Breast epithelium (tissue), 3 donors: ENCODE measurements around the gene NPC1L1.

Experiments
- POLR2A ChIP-seq: fragments of 450-650 bp; IDR thresholded peaks from one replicate; pipeline ENCODE4 v1.6.1; 2016; ENCODE audit warnings: antibody characterized with exemption, mild to moderate bottlenecking, moderate library complexity
- POLR2AphosphoS5 ChIP-seq, 3 donors: sonication (generic); formaldehyde crosslinking; IDR thresholded peaks; one replicate each; pipeline ENCODE4 v1.6.1; 2017; ENCODE audit warnings: antibody characterized with exemption in 3 of 3

DNA sequence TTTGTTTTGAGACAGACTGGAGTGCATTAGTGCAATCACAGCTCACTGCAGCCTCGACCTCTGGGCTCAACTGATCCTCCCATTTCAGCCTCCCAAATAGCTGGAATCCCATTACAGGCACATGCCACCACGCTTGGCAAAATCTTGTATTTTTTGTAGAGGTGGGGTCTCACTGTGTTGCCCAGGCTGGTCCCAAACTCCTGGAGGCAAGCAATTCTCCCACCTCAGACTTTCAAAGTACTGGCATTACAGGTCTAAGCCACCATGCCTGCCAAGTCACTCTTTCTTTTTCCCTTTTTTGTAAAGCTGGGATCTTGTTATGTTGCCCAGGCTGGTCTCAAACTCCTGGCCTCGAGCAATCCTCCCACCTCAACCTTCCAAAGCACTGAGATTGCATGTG is 8.3 kb upstream of the NPC1L1 start:
- TF ChIP-seq POLR2AphosphoS5 (IDR thresholded peaks at IDR 0.05) (no peak), POLR2A (no peak)
